ENCODE measurements around the gene CADPS2.

CADPS2 gene

DNA sequence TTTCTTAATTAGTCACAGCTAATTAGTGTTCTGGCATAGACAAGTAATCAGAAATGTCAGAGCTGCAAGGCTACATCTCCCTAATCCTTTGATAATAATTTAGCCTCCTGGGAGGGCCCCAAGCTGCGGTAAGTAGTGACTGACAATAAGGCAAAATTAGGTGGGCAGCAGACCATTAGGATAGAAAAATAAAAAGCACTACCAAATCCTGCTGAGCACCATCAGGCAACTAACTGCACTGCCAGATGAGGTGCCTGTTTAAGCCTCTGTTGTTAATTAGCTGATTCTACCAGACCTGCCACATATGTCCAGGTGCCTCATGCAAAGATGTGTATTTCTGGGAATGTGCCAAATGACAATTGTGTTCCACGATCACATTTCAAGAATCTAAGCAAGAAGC, 549.2 kb downstream of the CADPS2 start:
- DNase-seq (ENCODE audit: low spot score): no peak
- in situ Hi-C loops (cut with MboI; ENCODE audit: low pct_unique_long_range_greater_than_20kb, low sequenced_read_pairs, unreplicated experiment): no loop called here

DNA sequence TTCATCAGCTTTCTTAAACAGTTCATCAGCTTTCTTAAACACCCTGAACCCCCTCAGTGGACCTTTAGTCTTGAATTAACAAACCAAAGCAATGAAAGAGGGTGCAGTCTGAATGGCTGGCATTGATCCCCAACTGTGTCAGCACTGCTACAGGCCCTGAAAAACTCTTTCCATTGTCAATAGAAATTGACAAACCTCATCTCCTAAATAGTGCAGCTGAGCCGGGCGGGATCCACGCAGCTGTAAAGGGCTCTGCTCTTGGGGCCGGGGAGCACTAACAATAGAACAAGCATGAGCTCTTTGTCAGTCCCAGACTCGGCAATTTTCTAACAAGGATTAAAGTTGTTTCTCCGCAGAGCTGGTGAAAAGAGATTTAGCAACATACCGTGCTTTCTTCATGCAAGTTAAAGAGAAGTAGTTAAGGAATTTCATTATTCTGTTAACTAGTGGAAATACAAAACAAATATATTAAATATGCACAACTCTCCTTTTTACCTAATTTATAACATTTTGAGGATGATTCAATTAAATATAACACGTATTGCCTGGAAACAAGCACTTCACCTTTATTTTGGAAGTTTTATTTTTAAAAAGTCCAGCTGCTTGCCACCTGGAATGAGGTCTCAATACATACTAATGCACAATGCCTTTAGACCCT, 557.0 kb downstream of the CADPS2 start:
- in situ Hi-C loops (cut with MboI; ENCODE audit: low pct_unique_long_range_greater_than_20kb, low sequenced_read_pairs, unreplicated experiment): no loop called here
- DNase-seq (ENCODE audit: low spot score): no peak
- TF ChIP-seq, protein P1, sequence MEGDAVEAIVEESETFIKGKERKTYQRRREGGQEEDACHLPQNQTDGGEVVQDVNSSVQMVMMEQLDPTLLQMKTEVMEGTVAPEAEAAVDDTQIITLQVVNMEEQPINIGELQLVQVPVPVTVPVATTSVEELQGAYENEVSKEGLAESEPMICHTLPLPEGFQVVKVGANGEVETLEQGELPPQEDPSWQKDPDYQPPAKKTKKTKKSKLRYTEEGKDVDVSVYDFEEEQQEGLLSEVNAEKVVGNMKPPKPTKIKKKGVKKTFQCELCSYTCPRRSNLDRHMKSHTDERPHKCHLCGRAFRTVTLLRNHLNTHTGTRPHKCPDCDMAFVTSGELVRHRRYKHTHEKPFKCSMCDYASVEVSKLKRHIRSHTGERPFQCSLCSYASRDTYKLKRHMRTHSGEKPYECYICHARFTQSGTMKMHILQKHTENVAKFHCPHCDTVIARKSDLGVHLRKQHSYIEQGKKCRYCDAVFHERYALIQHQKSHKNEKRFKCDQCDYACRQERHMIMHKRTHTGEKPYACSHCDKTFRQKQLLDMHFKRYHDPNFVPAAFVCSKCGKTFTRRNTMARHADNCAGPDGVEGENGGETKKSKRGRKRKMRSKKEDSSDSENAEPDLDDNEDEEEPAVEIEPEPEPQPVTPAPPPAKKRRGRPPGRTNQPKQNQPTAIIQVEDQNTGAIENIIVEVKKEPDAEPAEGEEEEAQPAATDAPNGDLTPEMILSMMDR (IDR thresholded peaks at IDR 0.05; ENCODE audit: extremely low read depth, insufficient read depth, missing control alignments): no peak

More for the DNA sequence above, 549.2 kb downstream of the CADPS2 start:
- TF ChIP-seq, protein P1 (IDR thresholded peaks at IDR 0.05; ENCODE audit: extremely low read depth, insufficient read depth, missing control alignments): no peak

DNA sequence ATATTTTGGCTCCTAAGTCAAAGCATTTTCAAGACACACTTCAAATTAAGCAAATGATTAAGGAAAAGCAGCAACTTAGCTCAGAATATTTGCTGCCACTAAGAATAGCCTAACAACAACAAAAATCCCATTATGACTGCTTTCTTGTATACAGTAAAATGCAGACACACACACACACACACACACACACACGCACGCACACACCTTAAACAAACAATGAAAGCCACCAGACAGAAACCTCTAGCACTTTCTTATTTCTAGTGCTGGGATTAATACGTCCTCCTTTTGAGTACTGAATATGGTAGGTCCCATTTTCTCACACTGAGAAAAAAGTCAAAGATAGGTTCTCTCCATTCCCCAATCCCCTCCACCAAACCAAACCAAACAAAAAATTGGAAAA, 558.3 kb downstream of the CADPS2 start:
- in situ Hi-C loops (cut with MboI; ENCODE audit: low pct_unique_long_range_greater_than_20kb, low sequenced_read_pairs, unreplicated experiment): no loop called here
- TF ChIP-seq, protein P1 (IDR thresholded peaks at IDR 0.05; ENCODE audit: extremely low read depth, insufficient read depth, missing control alignments): no peak
- no peak for DNase-seq (ENCODE audit: low spot score)

DNA sequence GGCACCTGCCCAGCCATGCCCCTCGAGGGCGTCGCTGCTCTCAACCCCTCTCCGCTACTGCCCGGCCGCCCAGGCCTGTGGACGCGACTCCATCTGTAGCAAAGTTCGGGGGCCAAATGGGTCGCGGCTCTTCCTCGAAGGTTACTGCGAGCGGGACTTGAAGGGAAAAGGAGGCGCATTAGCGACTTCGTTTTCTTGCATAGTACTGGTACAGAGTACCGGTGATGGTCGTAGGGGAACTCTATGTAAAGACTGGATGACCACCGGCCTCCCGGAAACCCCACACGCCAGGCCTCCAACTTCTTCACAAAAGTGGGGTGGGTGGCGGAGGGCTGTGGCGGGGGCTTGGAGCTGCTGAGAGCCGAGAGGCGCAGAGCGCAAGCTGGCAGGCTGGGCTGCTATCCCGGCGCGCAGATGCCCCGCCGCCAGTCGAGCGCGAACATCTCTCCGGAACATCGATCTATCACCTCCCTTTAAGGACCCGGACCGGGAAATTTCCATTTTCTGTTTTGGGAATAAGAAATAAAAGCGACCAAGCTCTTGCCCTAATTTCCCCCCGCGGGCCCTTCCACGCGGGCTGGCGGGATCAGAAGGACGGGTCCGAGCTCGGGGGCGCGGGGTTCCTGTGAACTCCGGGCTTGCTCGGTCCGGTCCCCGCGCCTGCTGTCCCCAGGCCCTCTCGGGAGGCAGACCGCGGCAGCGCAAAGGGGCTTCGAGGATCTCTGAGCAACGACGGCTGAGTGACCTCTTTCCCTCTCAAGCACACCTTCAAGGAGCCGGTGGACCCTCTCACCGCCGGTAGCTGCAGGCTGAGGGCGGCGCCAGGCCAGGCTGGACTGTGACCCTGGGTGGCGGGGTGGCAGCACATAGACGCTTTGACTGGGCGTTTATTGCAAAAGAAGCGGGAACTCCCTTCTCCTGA, 569.5 kb downstream of the CADPS2 start:
- DNase-seq (ENCODE audit: low spot score): no peak
- in situ Hi-C loops (cut with MboI; ENCODE audit: low pct_unique_long_range_greater_than_20kb, low sequenced_read_pairs, unreplicated experiment): no loop called here
- TF ChIP-seq, protein P1 (IDR thresholded peaks at IDR 0.05; ENCODE audit: extremely low read depth, insufficient read depth, missing control alignments): no peak

DNA sequence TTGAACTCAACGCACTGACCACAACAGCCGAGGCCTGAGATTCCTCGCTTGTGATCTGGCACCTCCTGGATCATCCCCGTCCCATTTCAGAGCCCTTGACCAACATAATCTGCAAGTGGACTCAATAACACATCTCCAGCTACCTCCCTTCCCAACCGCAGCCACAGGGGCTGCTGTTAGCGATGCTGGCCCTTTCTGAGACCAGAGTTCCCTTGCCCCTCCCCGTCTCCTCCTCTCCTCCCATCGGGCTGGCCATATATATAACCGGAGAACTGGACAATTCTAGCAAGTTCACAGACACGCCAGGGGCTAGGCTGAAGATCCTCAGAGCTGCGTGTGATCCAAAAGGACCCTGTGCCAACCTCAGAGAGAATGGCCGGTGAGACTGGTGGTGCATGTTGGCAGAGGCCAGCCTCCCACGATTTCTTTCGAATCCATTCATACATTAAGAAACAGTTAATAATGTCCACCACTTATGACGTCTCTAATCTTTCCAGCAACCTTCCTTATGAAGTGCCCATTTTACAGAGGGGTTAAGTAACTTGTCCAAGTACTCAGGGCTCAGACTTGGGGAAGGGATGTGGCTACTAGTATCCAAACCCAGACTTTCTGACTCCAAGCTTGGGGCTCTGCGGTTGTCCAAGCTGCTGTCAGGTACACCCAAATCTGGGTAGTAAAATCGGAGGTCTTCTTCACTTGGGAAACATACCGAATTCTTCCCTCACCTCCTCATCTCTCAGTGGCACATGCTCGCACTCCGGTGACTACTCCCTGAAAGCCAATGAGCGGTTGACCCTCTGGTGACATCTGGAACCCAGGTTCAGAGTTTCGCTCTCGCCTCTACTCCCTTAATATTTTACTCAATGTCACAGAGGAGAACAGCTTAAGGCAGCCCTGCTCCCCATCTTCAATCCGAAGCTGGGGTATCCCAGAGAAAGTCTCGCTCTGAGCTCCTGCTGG, 570.5 kb downstream of the CADPS2 start:
- in situ Hi-C loops (cut with MboI; ENCODE audit: low pct_unique_long_range_greater_than_20kb, low sequenced_read_pairs, unreplicated experiment): no loop called here
- TF ChIP-seq, protein P1 (IDR thresholded peaks at IDR 0.05; ENCODE audit: extremely low read depth, insufficient read depth, missing control alignments): no peak
- DNase-seq (ENCODE audit: low spot score): no peak

DNA sequence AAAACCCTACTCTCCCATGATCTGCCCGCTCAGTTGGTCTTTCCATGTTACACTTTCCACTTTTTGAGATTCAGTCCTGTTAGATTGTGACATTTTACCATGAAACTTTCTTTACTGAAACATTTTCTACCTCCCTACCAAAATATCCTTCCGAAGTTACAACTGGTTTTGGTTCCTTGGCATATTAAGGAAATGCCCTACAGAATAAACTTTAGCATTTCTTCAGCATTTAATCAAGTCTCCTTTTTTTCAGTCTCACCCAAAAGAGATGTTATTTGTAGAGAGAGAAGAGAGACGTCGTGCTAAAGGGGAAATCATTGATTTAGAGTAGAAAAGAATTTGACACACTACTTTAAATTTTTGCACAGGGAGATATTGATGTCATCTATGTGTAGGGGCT, 572.0 kb downstream of the CADPS2 start:
- TF ChIP-seq, protein P1 (IDR thresholded peaks at IDR 0.05; ENCODE audit: extremely low read depth, insufficient read depth, missing control alignments): no peak
- in situ Hi-C loops (cut with MboI; ENCODE audit: low pct_unique_long_range_greater_than_20kb, low sequenced_read_pairs, unreplicated experiment): no loop called here
- no peak for DNase-seq (ENCODE audit: low spot score)
